Kasumi-1 (cell line): Measurements from ENCODE around the gene RNU6-9.
A peak's percentile ranks its signal among the peaks of the same experiment; 100 is the strongest.

Experiments used
- DNase-seq, 2 experiments: peaks; one replicate each; lab custom pipeline; 2025; lab: John Stamatoyannopoulos, UW

RNU6-9 gene

DNA sequence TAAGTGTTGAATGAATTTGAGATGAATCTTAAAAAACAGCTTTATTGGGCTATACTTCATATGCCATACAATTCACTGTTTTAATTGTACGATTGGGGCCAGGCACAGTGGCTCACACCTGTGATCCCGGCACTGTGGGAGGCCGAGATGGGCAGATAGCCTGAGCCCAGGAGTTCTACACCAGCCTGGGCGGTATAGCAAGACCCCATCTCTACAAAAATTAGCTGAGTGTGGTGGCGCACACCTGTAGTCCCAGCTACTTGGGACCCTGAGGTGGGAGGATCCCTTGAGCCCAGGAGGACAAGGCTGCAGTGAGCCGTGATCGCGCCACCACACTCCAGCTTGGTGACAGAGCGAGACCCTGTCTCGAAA, 42.9 kb downstream of the RNU6-9 start:
- DNase-seq, result no peak

DNA sequence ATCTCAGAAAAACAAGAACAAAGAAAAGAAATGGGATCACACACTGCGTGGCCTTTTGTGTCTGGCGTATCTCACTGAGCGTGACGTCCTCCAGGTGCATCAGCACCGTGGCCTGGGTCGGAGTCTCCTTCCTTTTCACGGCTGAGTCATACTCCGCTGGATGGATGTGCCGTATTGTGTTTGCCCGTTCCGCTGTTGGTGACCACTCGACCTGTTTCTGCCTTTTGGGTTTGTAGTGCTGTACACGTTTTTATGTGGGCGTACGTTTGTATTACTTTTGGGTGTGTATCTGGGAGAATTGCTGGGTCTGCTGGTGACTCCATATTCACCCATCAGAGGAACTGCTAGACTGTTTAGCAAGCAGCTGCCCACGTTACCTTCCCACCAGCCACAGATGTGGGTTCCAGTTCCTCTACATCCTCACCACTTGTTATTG, 44.0 kb downstream of the RNU6-9 start:
- DNase-seq, result no peak

DNA sequence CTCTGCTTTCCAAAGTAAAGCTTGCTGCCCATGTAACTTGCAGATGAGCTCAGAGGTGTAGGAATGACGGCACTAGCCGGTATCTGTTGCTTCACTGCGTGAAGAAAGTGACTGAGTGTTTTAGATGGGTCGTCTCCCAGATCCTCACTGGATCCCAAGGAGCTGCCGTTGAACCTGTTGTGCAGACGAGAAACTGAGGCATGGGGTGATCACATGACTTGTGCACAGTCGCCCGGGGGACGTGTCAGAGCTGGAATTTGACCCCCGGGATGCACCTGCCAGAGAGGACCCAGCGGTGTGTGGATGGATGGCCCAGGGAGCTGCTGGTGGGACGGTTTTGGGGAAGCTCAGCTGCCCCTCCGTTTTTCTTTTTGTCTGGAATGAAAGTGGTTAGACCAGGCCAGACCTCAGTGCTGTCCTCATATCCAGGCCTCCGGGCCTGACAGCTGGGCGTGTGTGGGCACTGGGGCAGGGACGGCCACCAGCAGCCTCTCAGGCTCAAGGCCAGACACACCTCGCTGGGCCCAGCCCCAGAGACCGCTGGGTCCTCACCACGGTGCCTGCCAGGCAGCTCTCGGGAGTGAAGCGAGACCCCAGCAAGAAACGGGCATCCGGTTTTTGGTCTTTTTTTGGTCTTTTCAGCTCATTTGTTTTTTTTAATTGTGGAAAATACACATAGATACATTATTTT, 45.1 kb downstream of the RNU6-9 start:
- no peak for DNase-seq

DNA sequence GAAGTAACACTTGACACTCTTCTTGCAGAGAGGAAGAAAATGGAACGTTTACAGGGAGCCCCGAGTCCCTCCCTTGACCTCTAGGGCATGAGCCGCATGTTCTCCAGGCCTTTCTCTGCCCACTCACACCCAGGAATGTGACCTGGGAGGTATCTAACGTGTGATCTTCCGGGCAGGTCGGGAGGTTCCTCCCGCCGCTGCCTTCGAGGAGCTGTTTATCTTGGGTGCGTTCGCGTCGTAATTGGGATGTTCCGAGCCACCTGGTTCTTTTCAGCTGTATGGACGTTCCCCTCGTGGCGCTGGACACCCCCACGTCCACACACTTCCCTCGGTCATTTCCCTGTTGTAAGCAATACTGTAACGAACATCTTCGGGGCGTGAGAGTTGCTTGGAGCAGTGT, 46.2 kb downstream of the RNU6-9 start:
- no peak for DNase-seq

DNA sequence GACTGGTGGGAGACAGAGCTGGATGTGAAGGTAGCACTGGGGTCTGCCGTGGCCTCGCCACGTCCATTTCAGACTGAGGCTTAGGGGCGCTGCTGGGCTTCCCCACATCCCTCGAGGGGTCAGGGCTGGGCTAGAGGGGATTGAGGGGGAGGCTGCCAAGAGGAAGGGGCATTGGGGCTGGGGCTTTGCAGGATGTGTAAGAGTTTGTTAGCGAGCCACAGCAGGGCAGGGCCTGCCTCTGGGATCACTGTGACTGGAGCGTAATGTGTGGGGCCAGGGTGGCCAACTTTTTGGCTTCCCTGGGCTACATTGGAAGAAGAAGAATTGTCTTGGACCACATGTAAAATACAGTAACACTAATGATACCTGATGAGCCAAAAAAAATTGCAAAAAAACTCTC, 46.6 kb downstream of the RNU6-9 start:
- no peak for DNase-seq

DNA sequence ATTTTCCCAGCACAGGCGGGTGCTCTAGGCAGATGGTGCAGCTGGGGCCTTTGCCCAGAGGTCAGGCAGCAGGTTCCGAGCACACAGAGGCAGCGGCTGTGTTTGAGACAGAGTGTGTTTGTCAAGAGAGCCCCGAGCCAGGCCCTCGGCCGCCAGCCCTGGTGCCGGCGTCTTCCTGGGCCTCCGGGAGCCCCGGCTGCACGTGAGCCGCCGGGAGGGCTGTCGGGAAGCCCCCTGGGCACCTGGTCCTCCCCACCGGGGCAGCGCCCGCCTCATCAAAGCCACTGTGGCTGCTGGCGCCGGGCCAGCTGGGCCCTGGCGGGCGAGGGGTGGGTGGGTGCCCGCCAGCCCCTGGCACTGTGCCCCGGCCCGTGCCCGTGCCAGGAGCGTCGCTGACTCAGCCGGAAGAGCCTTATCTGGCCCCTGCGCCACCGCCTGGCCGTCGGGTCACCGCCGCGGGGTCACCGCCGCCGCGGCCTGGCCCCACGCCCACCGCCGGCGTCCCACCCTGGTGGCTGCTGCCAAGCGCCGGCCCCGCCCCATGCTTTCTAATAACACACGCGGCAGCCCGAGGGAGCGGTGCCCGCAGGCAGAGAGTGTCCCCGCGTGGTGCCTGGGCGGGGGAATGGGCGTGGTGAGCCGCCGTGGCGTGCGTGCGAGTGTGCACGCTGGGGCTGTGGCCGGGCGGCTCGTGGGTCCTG, 47.5 kb downstream of the RNU6-9 start:
- DNase-seq, result peak; percentile 19 to 25

DNA sequence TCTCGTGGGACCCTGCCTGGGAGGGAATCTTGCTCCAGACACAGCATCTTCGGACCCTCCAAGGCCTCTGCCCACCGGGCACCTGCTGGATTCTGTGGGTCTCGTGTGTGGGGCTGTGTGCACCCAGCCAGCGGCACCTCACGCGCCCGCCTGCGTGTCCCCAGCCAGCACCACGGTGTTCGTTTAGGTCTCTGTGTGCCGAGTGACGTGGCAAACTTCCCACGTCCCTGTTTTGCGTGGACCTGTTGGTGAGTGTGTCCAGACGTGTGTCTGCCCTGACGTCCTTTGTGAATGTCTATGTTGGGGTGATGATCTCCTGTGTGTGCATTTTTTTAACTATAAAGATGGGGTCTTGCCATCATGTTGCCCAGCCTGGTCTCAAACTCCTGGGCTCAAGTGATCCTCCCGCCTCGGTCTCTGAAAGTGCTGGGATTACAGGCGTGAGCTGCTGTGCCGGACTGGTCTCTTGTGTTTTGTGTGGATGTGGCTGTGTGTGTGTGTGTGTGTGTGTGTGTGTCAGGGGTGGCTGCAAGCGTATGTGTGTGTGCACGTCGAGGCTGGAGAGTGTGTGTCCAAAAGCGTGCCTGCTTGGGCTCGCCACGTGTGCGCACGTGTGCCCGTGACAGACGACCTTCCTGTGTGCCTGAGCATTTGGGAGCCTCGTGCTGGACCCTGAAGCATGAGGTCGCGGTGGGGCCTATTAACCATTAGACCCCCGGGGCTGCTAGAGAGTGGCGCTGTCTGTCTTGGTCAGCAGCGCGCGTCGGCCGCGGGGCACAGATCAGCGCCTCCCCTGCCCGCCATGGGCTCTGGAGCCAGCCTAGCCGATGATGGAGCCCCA, 48.2 kb downstream of the RNU6-9 start:
- no peak for DNase-seq

DNA sequence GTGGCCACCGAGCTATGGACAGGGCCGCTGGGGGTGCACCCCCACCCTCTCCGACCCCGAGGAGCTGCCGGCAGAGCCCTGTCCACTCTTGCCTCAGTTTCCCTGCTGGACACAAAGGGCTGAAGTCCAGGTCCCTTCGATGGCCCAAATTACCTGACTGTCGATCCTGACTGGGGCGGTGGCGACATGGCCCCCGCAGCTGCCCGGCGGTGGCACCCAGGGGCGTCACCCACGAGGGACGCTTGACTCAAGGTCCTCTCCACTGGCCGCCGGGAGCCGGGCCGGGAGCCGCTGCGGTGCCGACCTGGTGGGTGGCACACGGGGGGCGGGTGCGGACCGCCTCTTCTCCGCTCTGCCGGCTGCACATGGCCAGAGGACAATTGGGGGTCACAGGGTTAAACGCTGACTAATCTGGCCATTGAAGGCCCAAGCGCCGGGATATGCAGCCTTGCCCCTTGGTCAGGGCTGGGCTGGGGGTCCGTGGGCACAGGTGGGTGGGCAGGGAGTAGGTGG, 48.9 kb downstream of the RNU6-9 start:
- DNase-seq, result no peak
